HUES64 (cell line): Measurements from ENCODE around the gene DIAPH1.

ENCODE experiments used
- H3K27ac ChIP-seq: 2 replicates; pipeline ENCODE4 v1.7.0; 2013; ENCODE audit warnings: low read depth, low read length, inconsistent platforms
- H3K27me3 ChIP-seq: 2 replicates; pipeline ENCODE4 v1.6.1; 2013; ENCODE audit warnings: mild to moderate bottlenecking, low read length; ENCODE audit not compliant: insufficient read depth
- H3K36me3 ChIP-seq: 2 replicates; pipeline ENCODE4 v1.6.1; 2013; ENCODE audit warnings: mild to moderate bottlenecking, low read length; ENCODE audit not compliant: insufficient read depth
- H3K4me1 ChIP-seq: 2 replicates; pipeline ENCODE4 v1.6.1; 2013; ENCODE audit warnings: mild to moderate bottlenecking, low read length, moderate library complexity; ENCODE audit not compliant: insufficient read depth
- H3K4me3 ChIP-seq: 2 replicates; pipeline ENCODE4 v1.5.1; 2013; ENCODE audit warnings: mild to moderate bottlenecking, low read length, moderate library complexity
- H3K9ac ChIP-seq: 2 replicates; pipeline ENCODE4 v1.6.1; 2013; ENCODE audit warnings: mild to moderate bottlenecking, low read depth, low read length
- H3K9me3 ChIP-seq: 2 replicates; pipeline ENCODE4 v1.6.1; 2013; ENCODE audit warnings: low read depth, low read length; ENCODE audit not compliant: insufficient read depth
- WGBS: fragments of 150-250, 120-280 bp; methylation state at CpG from one replicate; pipeline ENCODE4 v1.1.7; 2013; ENCODE audit warnings: missing lambda C conversion rate; 5-methylcytosine and 5-hydroxymethylcytosine counted together

DIAPH1 gene

DNA sequence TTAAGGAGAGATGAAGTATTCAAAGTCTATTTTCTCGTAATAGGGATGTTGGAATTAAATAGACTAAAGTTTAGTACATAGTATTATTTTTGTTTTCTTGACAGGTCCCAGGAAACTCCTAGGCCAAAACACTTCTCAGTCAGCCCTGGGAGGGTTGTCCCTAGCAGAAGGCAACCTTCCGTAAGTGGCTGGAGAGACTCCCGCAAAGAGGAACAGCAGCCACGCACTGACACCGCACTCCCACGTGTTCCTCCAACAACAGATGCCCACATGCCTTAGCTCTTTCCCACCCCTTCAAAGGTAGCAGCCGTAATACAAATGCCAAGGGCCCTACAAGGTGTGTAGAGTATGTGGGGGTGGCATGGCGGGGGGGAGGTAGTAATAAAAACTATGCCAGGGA lies 101.5 kb downstream of the DIAPH1 start:
- Histone ChIP-seq H3K27me3 (no peaks in the 10 kb centered on the region), H3K4me1 (peaks cover 25% of the 10 kb centered on the region), H3K27ac (no peak overlapping the region), H3K36me3 (peaks cover 63% of the 10 kb centered on the region), H3K4me3 (no peak overlapping the region), H3K9me3 (no peaks in the 10 kb centered on the region), H3K9ac (no peak overlapping the region)
- 98% methylated on average over 8 of the region's 8 CpGs for WGBS

DNA sequence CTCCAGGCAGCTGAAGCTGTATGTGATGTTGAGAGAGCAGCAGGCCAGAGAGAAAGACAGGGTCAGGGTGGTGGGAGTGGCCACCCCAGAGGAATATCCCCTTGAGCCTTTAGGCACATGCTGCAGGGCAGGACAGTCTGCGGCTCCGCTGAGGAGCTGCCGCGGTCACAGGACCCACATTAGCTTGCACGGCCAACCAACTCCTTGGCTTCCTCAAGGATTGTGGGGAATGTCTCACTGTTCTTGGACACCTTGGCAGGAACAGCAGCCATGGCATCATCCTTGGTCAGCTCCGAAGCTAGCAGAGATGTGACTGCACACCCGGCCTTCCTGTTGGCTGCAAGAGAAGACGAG lies 102.2 kb downstream of the DIAPH1 start:
- Histone ChIP-seq H3K4me1 (peaks cover 18% of the 10 kb centered on the region), H3K9ac (no peak overlapping the region), H3K36me3 (peaks cover 59% of the 10 kb centered on the region), H3K9me3 (no peaks in the 10 kb centered on the region), H3K27ac (no peak overlapping the region), H3K4me3 (no peak overlapping the region), H3K27me3 (no peaks in the 10 kb centered on the region)
- WGBS = 96% methylated on average over 8 of the region's 8 CpGs

DNA sequence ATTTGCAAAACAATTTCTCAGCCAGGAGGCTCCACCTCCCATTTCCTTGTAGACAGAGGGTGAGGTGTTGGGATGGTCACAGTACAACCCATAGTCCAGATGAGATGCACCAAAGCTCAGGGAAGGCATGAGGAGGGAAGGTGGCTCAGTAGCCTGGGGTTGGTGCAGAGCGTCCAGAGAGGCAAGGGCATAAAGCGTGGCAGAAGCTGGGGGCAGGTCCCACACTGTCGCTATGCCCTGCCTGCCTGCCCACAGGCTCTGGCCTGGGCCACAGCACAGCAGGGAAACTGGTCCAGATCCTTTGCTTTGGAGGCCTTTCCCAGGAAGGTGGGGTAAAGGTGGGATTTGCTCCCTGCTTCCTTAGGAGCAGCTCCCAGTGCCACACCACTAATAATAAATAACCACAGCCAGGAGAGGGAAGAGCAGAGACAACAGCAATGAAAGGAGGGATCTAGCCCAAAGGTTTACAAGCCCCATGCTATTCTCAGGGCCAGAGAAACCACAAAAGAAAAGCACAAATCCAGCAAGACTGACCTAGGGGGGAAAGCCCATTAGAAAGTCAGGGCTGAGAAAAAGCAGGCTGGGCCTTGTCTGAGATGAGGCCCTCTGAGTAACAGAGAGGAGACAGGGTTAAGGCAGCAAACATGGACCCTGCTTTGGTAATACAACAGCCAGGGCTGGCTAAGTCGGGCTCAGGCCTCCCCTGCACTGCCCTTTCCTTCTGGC lies 102.7 kb downstream of the DIAPH1 start:
- 98% methylated on average over 4 of the region's 4 CpGs for WGBS
- Histone ChIP-seq H3K4me1 (peaks cover 17% of the 10 kb centered on the region), H3K27ac (no peak overlapping the region), H3K9ac (no peak overlapping the region), H3K9me3 (no peaks in the 10 kb centered on the region), H3K27me3 (no peaks in the 10 kb centered on the region), H3K4me3 (no peak overlapping the region), H3K36me3 (peaks cover 59% of the 10 kb centered on the region)

DNA sequence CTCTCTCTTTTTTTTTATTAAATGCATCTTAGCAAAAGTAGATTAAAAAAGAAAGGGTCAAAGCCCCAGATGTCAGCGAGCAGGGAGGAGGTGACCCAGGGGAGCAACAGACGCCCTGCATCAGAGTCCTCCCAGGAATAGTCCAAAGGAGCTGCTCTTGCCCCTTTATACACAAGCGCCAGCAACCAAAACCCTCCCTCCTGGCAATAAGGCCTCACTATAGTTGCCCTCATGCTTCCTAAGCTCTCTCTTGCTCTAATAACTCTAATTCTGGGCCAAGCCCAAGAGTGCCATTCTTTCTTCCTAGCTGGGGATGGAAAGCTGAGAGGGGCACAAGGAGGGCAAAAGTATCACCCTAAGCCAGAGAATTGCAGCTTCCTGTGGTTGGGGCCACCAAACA lies 103.7 kb downstream of the DIAPH1 start:
- Histone ChIP-seq H3K27me3 (no peaks in the 10 kb centered on the region), H3K4me3 (no peak overlapping the region), H3K4me1 (peaks cover 17% of the 10 kb centered on the region), H3K27ac (peak overlapping the region; percentile 89), H3K36me3 (peaks cover 55% of the 10 kb centered on the region), H3K9ac (no peak overlapping the region), H3K9me3 (no peaks in the 10 kb centered on the region)
- 79% methylated on average over 3 of the region's 3 CpGs for WGBS

DNA sequence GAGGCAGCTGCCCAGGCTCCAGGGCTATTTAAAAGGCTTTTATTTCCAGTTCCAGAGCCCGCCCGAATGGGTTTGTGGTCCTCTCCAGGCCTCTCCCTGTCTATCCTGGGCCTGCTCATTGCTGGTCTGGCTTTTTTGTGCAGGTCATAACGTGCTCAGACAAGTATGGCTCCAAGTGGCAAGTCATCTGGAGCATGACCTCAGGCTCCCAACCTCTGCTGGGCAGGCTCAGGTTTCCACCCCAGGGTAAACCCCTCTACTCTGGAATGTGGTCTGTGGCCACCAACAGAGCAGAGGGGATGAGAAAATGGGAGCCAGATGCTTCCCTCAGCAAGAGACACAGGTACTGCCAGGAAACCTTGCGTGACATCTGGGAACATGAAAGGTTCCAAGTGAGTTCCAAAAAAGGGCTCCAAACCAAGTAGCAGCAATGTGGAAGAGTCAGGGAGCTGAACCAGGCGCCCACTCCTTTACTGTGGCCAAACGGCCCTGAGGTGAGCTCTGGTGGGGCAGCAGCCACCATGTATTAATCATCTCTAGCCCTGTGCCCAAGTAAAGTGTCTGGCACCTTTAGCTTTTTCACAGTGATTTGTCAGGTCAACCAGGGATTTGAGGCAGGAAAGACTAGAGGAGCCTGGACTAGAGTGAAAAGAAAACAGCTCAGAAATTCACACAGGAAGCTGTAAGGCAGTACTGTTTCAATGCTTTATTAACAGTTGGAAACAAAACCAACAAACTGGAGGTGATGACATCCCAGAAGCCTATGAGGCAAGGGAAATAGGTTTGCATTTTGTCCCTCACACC lies 104.3 kb downstream of the DIAPH1 start:
- Histone ChIP-seq H3K36me3 (peaks cover 49% of the 10 kb centered on the region), H3K27ac (peak overlapping the region; percentile 89), H3K27me3 (no peaks in the 10 kb centered on the region), H3K9ac (peak overlapping the region; percentile 72), H3K4me1 (peaks cover 18% of the 10 kb centered on the region), H3K4me3 (peak overlapping the region; percentile 67), H3K9me3 (no peaks in the 10 kb centered on the region)
- WGBS = 51% methylated on average over 6 of the region's 6 CpGs

DNA sequence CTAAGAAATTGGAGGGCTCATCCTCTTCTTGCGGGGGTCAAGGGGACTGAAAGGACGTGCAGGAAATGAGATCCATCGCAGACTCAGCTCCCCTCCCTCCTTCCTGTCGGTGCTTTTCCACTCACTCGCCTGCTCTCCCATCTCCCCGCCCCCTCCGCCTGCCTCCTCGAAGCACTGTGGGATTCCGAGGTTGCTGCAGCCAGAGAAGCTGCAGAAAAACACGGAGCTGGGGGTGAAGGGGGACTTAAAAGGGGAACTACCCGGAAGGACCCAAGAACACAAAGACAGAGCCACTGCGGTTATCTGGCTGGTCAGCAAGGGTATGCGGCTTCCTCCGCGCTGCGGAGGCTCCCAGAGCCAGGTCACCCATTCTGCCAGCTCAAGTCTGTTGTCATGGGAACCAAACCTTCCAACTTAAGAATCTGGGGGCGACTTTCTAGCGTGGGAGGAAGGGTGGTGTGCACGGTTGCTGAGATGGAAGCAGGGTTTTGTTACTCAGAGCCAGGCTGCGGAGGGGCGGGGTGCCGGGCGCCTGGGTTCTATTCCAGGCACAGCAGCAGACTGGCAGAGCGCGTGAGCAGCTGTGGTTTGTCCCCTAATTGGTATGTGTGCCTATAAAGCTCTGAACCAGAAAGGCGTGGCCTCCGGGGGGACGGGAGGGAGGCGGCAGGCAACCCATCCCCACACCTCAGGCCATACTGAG lies 105.0 kb downstream of the DIAPH1 start:
- H3K27ac ChIP-seq = peak overlapping the region; percentile 89
- H3K36me3 ChIP-seq = peaks cover 42% of the 10 kb centered on the region
- WGBS = 7% methylated on average over 29 of the region's 29 CpGs

DNA sequence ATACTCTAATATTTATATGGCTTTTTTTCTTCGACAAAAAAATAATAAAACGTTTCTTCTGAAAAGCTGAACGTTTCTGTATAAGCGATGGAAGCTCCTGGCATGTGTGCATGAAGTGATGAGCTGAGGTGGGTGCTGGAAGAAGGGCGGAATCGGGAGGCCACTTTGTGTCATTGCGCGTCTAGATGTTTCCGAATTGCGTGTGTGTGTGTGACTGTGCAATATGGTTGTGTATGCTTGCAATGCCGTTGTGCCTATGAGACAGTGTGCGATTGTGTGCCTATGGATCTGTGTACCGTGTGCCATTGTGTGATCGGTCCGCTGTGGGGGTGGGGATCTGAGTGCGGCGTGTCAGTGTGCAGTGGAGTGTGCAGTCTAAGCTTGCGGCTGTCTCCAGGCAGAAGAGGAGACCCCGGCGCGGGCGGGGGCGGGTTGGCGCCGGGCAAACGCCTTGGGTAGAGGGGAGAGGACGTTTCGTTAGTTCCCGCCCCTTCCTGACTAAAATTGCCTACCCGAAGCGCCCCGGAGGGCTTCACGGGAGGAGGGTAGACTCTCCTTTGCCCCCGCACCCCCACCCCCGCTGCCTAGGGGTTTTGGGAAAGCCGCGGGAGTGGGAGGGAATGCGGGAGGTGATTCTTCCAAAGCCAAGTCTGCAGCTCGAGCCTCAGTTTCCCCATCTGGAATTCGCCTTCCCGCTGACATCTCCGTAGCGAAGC lies 105.7 kb downstream of the DIAPH1 start:
- 13% methylated on average over 41 of the region's 43 CpGs for WGBS
- Histone ChIP-seq H3K4me1 (peaks cover 30% of the 10 kb centered on the region), H3K9me3 (no peaks in the 10 kb centered on the region), H3K4me3 (peak overlapping the region; percentile 67), H3K36me3 (peaks cover 35% of the 10 kb centered on the region), H3K27me3 (no peaks in the 10 kb centered on the region), H3K9ac (peak overlapping the region; percentile 72), H3K27ac (peak overlapping the region; percentile 89)

More for the DNA sequence above, 105.0 kb downstream of the DIAPH1 start:
- Histone ChIP-seq H3K27me3 (no peaks in the 10 kb centered on the region), H3K9ac (peak overlapping the region; percentile 72), H3K9me3 (no peaks in the 10 kb centered on the region), H3K4me3 (peak overlapping the region; percentile 67), H3K4me1 (peaks cover 24% of the 10 kb centered on the region)

DNA sequence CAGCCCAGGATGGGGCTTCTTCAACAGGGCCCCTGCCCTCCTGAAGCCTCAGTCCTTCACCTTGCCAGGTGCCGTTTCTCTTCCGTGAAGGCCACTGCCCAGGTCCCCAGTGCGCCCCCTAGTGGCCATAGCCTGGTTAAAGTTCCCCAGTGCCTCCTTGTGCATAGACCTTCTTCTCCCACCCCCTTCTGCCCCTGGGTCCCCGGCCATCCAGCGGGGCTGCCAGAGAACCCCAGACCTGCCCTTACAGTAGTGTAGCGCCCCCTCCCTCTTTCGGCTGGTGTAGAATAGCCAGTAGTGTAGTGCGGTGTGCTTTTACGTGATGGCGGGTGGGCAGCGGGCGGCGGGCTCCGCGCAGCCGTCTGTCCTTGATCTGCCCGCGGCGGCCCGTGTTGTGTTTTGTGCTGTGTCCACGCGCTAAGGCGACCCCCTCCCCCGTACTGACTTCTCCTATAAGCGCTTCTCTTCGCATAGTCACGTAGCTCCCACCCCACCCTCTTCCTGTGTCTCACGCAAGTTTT lies 106.3 kb downstream of the DIAPH1 start:
- Histone ChIP-seq H3K36me3 (peaks cover 30% of the 10 kb centered on the region), H3K27me3 (no peaks in the 10 kb centered on the region), H3K4me1 (peaks cover 36% of the 10 kb centered on the region), H3K9me3 (no peaks in the 10 kb centered on the region), H3K27ac (no peak overlapping the region; the same call in 1 of the 2 replicates), H3K9ac (peak overlapping the region; percentile 72; the same call in 1 of the 2 replicates), H3K4me3 (peak overlapping the region; percentile 67)
- WGBS = 29% methylated on average over 27 of the region's 28 CpGs

DNA sequence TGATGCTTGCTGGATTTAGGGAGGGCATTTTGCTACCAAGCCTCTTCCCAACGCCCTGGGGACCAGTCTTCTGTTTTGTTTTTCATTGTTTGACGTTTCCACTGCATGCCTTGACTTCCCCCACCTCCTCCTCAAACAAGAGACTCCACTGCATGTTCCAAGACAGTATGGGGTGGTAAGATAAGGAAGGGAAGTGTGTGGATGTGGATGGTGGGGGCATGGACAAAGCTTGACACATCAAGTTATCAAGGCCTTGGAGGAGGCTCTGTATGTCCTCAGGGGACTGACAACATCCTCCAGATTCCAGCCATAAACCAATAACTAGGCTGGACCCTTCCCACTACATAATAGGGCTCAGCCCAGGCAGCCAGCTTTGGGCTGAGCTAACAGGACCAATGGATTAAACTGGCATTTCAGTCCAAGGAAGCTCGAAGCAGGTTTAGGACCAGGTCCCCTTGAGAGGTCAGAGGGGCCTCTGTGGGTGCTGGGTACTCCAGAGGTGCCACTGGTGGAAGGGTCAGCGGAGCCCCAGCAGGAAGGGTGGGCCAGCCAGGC lies 107.0 kb downstream of the DIAPH1 start:
- H3K4me1 ChIP-seq = peaks cover 38% of the 10 kb centered on the region
- WGBS = 91% methylated on average over 3 of the region's 4 CpGs
- no peak overlapping the region for H3K27ac ChIP-seq
- H3K4me3 ChIP-seq = no peak overlapping the region
- H3K27me3 ChIP-seq = no peaks in the 10 kb centered on the region
- H3K9ac ChIP-seq = no peak overlapping the region
- H3K36me3 ChIP-seq = peaks cover 24% of the 10 kb centered on the region
- no peaks in the 10 kb centered on the region for H3K9me3 ChIP-seq

DNA sequence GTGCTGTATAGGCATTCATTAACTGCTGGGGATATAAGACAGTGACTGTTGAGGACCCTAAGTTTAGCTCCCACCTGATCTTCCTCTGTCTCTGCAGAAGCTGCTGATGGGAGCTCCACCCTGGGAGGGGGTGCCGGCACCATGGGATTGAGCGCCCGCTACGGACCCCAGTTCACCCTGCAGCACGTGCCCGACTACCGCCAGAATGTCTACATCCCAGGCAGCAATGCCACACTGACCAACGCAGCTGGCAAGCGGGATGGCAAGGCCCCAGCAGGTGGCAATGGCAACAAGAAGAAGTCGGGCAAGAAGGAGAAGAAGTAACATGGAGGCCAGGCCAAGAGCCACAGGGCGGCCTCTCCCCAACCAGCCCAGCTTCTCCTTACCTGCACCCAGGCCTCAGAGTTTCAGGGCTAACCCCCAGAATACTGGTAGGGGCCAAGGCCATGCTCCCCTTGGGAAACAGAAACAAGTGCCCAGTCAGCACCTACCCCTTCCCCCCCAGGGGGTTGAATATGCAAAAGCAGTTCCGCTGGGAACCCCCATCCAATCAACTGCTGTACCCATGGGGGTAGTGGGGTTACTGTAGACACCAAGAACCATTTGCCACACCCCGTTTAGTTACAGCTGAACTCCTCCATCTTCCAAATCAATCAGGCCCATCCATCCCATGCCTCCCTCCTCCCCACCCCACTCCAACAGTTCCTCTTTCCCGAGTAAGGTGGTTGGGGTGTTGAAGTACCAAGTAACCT lies 107.8 kb downstream of the DIAPH1 start:
- Histone ChIP-seq H3K36me3 (peaks cover 16% of the 10 kb centered on the region; the same call in 1 of the 2 replicates), H3K4me1 (peaks cover 38% of the 10 kb centered on the region)
- WGBS = 92% methylated on average over 12 of the region's 14 CpGs

More for the DNA sequence above, 107.8 kb downstream of the DIAPH1 start:
- H3K9me3 ChIP-seq = no peaks in the 10 kb centered on the region
- no peak overlapping the region for H3K4me3 ChIP-seq
- no peak overlapping the region for H3K27ac ChIP-seq
- no peak overlapping the region for H3K9ac ChIP-seq
- H3K27me3 ChIP-seq = no peaks in the 10 kb centered on the region
